ENCODE measurements around the gene ITGB7.
"Not testable (repeated sequence)": the region's sequence is repeated elsewhere in the genome, so short reads cannot be mapped to it uniquely, and the experiment has no call there.

ITGB7 gene

DNA sequence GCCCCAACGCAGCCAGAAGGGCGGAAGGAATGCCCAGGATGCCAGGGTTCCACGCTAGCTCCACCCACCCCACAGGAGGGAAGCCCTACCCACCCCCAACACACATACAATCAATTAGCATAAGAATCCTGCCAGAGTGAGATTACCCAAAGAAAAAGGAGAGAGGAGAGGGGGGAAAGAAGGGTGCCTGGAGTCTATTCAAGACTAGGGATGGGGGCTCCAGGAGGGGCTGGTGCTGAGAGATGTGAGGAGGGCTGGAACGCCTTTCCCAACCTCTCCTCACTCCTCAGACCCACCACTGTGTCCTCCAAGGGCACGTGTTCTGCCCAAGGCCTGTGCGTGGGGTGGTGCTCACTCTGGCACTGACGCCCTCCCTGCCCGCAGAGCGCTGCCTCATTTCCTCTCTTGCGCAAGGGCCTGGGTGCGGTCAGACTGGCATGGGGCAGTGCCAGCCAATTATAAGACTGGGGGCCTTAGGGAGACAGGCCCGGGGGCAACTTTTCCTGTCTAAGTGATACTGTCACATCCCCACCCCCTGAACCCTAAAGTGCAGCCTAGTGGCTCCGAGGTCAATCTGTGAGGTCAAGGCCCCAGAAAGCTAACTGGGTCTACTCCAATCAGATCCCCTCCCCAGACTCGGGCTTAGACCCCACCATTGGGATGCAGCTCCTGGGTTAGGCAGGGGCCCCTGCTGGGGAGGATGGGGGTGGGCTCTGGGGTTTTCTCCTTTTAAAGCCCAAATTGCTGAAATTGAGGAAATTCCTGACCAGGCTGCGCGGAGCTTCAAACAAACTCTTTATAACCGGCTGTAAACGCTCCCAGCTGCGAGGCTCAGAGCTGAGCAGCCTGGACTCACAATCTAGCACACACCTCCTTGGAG, 10.2 kb upstream of the ITGB7 start:
- DNase-seq (ENCODE audit: low read depth), result no peak

DNA sequence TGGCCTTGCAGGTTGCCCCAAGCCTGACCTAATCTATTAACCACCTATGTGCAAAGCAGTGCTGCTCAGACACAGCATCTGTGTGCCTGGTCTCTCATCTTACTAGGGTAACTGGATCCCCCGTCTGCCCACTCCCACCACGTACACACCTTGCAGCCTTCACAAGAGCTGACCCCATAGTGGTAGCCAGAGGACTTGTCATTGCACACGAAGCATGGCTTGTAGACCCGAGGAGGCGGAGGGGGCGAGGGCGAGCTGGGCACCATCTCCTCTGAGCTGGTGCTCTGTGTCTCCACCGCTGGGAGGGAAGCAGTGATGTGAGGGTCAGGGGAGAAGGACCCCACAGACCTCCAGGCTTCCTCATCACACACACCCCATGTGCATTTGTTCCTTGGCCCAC, 8.4 kb upstream of the ITGB7 start:
- no peak for DNase-seq (ENCODE audit: low read depth)

DNA sequence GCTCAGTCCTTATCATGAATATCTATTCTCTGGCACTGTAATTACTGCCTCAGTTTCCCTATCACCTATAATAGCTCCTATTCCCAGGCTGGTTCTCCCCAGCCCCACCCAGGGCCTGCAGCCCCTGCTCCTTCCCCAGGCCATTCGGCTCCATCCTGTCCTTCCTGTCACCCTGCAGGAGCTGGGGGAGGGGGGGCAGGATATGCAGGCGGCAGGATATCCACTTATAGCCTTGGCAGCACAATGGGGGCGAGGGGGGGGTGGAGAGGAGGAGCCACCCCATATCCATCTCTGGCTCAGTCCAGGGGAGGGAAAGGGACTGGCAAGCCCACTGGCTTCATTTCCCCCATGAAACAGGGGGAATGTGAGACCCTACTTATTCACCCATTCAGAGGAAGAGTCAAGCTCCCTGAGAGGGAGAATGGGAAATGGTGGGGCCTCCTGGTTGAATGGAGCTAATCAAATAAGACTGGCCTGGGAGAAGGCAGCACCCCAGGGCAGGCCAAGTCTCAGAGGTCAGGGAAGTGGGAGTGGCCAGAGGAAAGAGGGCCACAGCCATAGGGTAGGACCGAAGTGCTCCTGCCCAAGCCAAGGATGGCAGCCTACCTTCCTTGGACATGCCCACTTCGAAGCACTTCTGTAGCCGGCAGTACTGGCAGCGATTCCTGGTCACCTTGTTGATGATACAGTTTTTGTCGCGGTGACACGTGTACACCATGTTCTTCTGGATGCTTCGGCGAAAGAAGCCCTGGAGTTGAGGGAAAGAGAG, 7.8 kb upstream of the ITGB7 start:
- DNase-seq (ENCODE audit: low read depth), result no peak

DNA sequence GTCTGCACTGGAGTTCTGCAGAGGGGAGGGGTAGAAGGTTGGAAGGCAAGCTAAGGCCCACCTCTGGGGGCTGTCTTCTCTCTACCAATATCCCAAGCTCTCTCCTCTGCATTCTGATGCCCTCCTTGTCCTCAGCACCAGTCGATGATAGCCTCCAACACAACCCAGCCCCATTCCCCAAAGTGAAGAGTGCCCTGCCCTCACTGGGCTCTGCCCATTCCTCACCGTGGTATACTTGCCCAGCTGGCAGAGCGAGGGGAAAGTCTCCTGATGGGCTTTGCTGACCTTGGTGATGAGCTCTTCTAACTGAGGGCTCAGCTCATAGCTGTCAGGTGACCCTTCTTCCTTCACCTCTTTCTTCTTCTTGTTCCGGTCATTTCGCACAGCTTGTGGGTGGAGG, 7.2 kb upstream of the ITGB7 start:
- no peak for DNase-seq (ENCODE audit: low read depth)

DNA sequence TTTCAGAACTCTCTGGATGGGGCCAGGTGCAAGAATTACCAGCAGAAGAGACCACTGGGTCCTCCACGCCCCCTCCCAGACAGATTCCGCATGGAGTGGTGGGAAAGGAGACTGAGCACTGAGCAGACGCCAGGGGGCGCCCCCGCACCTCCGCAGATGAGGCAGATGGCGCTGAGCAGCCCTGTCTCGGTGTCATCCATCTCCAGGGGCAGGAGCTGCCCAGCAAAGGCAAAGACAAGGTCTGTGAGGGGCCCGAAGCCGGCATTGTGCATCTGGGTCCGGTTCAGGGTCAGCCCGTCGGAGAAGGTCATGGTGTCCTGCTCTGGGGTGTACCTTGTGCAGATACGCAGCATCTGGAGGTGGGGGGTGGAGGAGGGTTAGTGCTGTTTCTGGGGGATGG, 6.3 kb upstream of the ITGB7 start:
- DNase-seq (ENCODE audit: low read depth), result no peak

DNA sequence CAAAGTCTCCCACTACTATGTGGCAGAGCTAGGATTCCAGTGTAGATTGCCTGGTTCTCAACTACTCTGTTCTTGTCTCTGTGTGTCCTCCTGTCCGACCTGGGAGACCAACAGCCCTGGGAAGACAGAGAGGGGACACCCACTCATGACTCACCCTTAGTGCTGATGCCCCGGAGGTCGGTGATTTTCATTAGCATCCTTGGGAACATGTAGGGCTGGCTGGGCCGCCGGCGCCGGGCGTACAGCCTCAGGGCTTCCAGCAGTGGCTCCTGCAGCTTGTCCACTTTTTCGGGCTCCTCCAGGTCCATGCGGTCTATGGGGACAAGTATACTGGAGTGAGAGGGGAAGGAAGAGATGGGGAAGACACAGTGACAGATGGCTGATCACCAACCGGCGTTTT, 5.9 kb upstream of the ITGB7 start:
- DNase-seq (ENCODE audit: low read depth), result no peak

DNA sequence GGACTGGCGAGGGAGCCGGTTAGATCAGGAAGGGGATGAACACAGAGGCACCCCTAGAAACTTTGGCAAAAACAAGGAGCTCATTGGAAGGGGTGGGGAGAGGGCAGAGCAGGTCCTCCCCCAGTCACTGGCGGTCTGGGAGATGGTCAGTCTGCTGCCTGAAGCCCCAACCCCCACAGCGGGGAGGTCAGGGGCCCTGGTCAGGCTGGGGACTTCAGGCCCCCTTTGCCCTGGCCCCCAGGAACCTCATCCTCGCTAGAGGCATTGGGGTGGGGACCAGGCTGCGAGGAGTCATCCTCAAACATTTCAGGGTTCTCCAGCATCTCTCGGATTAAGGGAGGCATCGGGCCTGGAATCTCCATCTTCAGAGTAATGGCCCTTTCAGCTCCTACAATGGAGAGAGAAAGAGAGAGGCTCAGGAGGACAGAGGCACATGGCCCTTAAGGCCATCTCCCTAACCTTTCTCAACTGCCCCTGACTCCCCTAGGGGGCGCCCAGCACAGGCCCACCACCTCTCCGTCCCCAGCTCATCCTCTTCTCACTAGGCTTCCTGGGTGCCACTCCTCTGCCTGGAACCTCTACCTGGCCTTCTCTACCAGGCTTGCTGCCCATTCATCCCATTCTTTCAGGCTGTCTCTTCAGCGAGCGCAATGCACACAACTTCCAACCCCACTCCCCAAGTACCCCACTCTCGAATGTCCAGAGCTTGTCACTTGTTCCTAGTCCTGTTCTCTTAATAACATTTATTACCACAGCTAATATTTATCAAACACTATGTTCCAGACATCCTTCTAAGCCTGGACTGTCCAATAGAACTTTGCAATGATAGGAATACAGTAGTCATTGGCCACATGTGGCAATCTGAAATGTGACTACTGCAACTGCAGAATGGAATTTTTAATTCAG, 4.7 kb upstream of the ITGB7 start:
- DNase-seq (ENCODE audit: low read depth), result no peak

DNA sequence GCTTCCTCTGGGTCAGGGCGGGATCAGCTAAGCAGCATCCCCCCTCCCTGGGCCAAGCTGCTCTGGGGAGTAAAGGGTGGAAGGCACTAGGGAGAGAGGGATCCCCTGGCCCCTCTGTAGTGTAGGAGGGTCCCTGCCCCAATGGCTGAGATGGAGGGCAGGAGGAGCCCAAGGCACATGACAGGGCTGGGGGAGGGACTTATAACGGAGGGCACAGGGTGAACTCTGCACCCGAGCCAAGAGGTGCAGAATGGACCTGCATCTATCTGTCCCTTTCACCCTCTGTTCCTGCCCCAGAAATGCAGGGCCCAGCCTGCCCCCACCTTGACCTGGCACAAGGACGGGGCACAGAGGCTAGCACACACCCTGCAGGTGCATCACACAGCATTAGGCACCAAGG, 3.8 kb upstream of the ITGB7 start:
- no peak for DNase-seq (ENCODE audit: low read depth)

DNA sequence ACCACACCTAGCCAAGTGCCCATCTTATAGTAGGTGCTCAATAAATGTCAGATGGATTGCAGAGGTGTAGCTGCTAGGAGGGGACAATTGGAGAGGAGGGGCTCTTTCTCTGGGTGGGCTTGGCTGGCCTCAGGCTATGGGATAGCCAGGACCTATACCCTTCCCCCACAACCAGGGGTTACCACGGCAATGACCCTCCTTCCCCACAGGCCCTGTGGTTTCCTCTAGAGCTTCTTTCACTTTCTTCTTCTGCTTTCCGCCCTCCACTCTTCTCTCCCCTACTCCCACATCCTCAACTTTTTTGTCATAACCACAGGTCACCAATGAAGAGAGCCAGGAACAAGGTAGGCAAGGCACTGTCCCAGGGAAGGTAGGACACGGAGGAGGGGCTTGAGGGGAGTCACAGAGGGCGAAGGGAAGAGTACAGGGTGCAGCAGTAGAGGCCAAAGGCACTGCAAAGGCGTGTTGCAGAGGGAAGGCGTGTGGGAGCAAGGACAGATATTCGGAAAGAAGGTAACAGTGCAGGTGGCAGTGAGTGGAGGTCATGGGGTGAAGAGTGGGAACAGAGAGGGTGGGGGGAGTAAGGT, 1.9 kb upstream of the ITGB7 start:
- DNase-seq (ENCODE audit: low read depth), result no peak

DNA sequence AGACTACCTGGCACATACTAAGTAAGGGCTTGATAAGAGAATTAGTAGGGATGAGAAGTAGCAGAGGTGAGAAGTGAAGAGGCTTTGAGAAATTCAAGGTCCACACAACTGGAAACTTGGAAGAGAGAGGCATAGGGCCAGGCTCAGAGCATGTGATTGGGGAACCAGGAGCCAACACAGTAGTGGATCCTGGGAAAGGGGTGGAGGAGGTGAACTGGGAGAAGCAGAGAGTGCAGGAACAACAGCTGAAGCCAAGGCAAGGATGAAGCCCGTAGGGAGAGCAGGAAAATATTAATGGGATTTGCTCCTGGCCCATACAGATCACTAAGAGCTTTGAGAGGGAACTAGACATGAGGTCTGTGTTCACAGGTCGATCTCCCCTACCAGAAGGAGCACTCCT, 1.4 kb upstream of the ITGB7 start:
- DNase-seq (ENCODE audit: low read depth), result no peak

DNA sequence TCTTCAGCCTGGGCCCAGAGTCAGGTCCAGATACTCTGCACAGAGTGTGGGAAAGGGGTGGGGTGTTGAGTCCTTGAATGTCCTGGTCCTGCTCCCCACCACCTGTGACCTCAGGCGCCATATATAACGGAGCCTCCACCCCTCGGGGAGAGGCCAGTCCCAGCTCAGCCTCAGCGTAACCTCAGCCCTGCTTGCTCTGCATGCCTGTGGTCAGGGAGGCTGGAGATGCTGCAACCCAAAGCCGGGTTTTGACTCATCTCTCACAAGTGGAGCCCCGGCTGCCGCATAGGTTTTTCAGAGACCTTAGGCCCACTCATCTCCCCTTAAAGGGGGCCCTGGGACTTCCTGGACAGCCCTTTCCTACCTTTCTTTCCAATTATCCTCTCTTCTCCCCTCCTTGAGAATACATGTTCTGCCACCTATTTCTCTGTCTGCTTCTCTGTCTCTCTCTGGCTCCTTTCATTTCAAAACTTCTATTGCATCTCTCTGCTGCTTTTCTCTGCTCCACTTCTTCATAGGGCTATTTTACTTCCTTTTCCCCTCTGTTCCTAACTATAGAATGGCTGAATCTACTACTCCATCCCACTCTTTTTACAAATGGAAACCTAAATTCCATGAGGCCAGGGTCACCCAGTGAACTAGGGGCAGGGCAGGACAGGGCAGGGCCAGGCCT, 1.2 kb downstream of the ITGB7 start:
- peak; percentile 68 for DNase-seq (ENCODE audit: low read depth)

DNA sequence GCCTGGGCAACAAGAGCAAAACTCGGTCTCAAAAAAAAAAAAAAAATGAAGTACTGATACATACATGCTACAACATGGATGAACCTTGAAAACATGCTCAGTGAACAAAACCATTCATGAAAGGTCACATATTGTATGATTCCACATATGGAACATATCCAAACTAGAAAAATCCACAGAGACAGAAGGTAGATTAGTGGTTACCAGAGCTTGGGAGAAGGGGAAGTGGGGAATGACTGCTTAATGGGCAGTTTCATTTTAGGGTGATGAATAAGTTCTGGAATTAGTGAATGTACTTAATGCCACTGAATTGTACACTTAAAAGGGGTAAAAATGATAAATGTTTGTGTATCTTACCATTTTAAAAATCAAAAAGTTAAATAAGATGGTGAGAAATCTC, 2.7 kb downstream of the ITGB7 start:
- no peak for DNase-seq (ENCODE audit: low read depth)

DNA sequence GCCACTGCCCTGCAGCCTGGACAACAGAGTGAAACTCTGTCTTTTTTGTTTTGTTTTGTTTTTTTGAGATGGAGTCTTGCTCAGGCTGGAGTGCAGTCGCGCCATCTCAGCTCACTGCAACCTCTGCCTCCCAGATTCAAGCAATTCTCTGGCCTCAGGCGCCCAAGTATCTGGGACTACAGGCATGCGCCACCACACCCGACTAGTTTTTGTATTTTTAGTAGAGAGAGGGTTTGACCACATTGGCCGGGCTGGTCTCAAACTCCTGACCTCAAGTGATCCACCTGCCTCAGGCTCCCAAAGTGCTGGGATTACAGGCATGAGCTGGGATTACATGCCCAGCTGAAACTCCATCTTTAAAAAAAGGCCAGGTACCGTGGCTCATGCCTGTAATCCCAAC, 4.7 kb downstream of the ITGB7 start:
- DNase-seq (ENCODE audit: low read depth), result not testable (repeated sequence)

DNA sequence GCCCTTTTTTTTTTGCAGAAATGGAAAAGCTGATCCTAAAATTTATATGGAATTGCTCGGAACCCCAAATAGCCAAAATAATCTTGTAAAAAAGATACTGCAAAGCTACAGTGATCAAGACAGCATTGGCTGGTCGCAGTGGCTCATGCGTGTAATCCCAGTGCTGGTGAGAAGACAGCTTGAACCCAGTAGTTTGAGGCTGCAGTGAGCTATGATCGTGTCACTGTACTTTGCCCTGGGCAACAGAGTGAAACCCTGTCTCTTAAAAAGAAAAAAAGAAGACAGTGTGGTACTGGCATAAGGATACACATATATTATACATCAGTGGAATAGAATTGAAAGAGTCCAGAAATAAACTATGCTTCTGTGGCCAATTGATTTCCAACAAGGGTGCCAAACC, 5.4 kb downstream of the ITGB7 start:
- no peak for DNase-seq (ENCODE audit: low read depth)

DNA sequence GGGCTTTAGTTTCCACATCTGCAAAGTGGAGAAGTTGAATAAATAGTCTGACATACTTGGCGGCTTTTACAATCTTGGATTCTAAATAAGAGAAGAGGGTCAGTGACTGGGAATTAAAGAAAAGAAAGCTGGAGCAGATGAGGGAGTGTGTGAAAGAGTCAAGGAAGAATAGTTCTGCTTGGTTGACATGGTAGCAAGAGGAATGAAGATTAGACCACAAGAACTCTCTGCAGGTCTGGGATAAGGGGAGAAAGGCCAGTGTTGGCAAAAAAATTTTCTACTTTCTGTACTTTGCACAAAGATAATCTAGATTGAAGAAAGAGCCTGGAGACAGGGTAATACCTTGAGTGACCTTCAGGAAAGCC, 5.9 kb downstream of the ITGB7 start:
- DNase-seq (ENCODE audit: low read depth), result no peak

DNA sequence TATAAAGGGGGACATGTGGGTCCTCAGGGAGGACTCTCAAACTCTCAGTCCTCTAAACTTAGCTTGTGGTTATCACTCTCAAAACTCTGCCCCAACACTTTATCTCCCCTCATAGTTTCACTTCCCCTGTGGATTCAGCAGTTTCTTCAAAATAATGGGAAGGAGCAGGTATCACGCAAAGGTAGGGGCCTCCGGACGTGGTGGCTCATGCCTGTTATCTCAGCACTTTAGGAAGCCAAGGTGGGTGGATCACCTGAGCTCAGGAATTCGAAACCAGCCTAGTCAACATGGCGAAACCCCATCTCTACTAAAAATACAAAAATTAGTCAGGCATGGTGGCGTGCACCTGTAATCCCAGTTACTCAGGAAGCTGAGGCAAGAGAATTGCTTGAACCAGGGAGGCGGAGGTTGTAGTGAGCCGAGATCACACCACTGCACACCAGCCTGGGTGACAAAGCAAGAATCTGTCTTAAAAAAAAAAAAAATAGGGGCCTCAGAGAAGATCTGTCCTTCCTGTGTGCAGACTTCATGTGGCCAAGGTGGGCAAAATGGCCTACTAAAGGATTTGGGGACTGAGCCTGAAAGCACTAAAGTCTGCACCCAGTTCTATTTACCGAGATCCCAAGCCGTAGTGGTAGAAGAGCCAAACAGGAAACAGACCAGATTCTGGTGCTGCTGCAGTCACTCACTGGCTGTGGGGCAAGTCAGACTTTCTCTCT, 6.4 kb downstream of the ITGB7 start:
- no peak for DNase-seq (ENCODE audit: low read depth)

DNA sequence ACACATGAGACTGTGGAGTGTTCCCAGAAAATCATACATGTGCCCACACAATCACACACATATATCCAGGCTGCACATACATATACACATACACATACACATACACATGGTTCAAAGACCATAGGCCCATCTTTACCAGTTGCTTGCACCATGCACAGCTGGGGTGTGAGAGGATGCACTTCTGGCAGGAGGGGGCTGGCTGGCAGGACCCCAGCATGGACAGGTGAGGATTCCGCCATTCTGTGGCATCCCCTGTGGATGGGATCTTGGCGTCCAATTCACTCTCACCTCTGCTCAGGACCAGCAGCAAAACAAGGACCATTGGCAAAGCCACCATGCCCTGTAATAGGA, 7.0 kb downstream of the ITGB7 start:
- no peak for DNase-seq (ENCODE audit: low read depth)

DNA sequence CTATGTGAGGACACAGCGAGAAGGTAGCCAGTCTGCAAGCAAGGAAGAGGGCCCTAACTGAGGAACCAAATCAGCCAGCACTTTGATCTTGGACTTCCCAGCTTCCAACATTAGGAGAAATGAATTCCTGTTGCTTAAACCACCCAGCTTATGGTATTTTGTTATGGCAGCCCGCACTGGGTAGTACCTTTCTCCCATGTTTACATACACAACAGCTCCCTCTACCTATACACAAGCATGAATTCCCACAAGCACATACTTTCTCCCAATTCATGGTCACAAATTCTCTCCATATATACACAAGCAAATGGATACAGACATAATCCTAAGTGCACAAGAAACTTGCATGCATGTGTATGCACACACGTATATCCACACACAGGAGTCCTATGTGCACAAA, 7.4 kb downstream of the ITGB7 start:
- no peak for DNase-seq (ENCODE audit: low read depth)

DNA sequence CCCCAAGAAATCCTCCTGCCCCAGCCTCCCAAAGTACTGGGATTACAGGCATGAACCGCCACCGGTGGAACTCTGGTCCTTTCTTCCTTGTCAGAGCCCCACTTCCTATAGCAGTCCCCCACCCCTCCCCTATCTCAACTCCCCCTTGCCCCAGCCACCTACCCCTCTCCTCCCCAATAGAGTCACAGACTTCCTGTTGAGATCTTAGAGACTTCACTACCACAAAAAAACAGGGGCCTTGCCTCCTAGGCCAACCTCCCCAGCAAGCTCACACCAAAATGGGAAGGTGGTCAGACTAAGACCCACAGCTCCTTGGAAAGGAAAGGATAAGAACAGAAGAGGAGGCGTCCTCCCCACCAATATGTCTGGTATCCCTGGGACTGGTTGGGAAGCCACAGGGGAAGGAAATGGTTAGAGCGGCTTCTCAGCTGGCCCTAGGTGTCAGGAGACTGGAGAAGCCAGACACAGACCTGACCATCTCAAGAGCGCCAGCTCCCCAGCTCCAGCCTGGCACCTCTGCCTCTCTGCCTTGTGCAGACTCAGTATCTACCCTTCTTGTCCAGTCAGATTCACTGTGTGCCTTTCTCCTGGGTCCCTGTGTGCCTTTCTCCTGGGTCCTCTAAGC, 8.5 kb downstream of the ITGB7 start:
- no peak for DNase-seq (ENCODE audit: low read depth)

DNA sequence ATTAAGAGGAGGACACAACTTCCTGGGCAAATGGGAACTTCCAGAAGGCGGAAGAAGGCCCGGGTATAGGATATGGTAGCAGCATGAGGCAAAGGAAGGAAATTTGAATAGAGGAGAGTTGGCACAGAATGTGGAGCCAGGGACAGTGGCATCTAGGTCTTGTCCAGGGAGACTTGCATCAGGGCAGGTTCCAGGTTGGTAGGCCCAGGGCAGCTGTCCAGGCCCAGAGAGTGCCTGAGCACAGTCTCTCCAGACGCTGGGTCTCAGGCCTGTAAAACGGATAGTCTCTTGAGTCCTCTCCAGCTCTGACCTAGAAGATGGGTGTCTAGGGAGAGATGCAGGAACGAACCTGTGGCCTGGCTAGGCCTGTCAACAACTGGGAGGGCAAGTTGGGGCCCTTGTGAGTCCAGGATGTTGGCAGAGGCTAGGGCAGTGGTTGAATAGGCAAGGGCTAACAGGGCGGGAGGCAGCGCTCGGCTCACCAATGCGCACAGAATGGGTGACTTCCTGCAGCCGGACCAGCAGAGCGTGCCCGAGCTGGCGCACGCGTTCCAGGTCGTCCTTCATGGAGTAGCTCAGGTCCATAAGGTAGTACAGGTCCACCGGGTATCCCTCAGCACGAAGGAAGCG, 9.9 kb downstream of the ITGB7 start:
- no peak for DNase-seq (ENCODE audit: low read depth)

All from non-pigmented ciliary epithelial cell (primary cell).